ENCODE data around the gene ANKZF1.

The ANKZF1 gene

GRCh38 chr2:219282943-219283581, 53.5 kb downstream of the ANKZF1 start:
- no peak for DNase-seq (ENCODE audit: low spot score)

GRCh38 chr2:219284501-219285372, 55.1 kb downstream of the ANKZF1 start:
- no peak for DNase-seq (ENCODE audit: low spot score)

GRCh38 chr2:219285373-219285735, 55.7 kb downstream of the ANKZF1 start:
- DNase-seq (ENCODE audit: low spot score), result no peak

- peak; percentile 78 for DNase-seq (ENCODE audit: low spot score)
Measured at GRCh38 chr2:219285894-219286425, 56.4 kb downstream of the ANKZF1 start.
